ENCODE measurements around the gene CAMTA1. TPM values are rescaled to one million over a fixed set of nuclear protein-coding genes. Genes with fewer than 3 reads are reported as not detected.
A peak's percentile ranks its signal among the peaks of the same experiment; 100 is the strongest.

CAMTA1 gene
- total RNA-seq, 1 donor from 2014 or later = 268 TPM

- peaks cover 13% of the 10 kb centered on the region for H3K4me1 ChIP-seq
Measured at GRCh38 chr1:7493711-7494454, 708.6 kb downstream of the CAMTA1 start.

GRCh38 chr1:7495962-7496361, 710.7 kb downstream of the CAMTA1 start:
- H2AFZ ChIP-seq (replicated peaks) = peak overlapping the region; percentile 57
- Mint-ChIP-seq H3K27me3 (ENCODE audit: insufficient read depth, low read depth) (peaks cover 14% of the 10 kb centered on the region), H3K9me3 (peaks cover 7% of the 10 kb centered on the region), H3K4me3 (no peak overlapping the region), H3K27ac (no peak overlapping the region), H3K36me3 (no peaks in the 10 kb centered on the region), H3K4me1 (peaks cover 42% of the 10 kb centered on the region)
- peak; percentile 34 for DNase-seq (ENCODE audit: low spot score)
- no peaks in the 10 kb centered on the region for H4K20me1 ChIP-seq (ENCODE audit: low read depth)
- no peak overlapping the region for H3K4me2 ChIP-seq
- H3K9me3 ChIP-seq (ENCODE audit: low read depth) = no peaks in the 10 kb centered on the region
- H3K4me1 ChIP-seq = peaks cover 15% of the 10 kb centered on the region
- H3K9ac ChIP-seq = no peak overlapping the region
- no peak overlapping the region for H3K27ac ChIP-seq
- H3K27me3 ChIP-seq = no peaks in the 10 kb centered on the region
- no peak overlapping the region for H3K4me3 ChIP-seq
- no peaks in the 10 kb centered on the region for H3K36me3 ChIP-seq
- H3K79me2 ChIP-seq (ENCODE audit: low read depth) = no peaks in the 10 kb centered on the region
- peaks cover 27% of the 10 kb centered on the region for H3F3A ChIP-seq (ENCODE audit: low read depth)
- no peak for TF ChIP-seq EZH2phosphoT487 (IDR thresholded peaks at IDR 0.05)
- no peak for TF ChIP-seq EZH2 (IDR thresholded peaks at IDR 0.05)
- no peak for TF ChIP-seq CTCF (IDR thresholded peaks at IDR 0.05)

More at GRCh38 chr1:7493711-7494454, 708.6 kb downstream of the CAMTA1 start:
- Histone ChIP-seq H3K9me3 (ENCODE audit: low read depth) (no peaks in the 10 kb centered on the region), H3K9ac (no peak overlapping the region), H3F3A (ENCODE audit: low read depth) (peaks cover 12% of the 10 kb centered on the region), H4K20me1 (ENCODE audit: low read depth) (no peaks in the 10 kb centered on the region), H3K36me3 (no peaks in the 10 kb centered on the region), H3K27ac (no peak overlapping the region), H3K4me3 (no peak overlapping the region), H2AFZ (replicated peaks) (no peak overlapping the region), H3K79me2 (ENCODE audit: low read depth) (no peaks in the 10 kb centered on the region), H3K27me3 (no peaks in the 10 kb centered on the region), H3K4me2 (no peak overlapping the region)
- peaks cover 42% of the 10 kb centered on the region for H3K4me1 Mint-ChIP-seq
- peaks cover 15% of the 10 kb centered on the region for H3K27me3 Mint-ChIP-seq (ENCODE audit: insufficient read depth, low read depth)
- TF ChIP-seq EZH2phosphoT487 (IDR thresholded peaks at IDR 0.05) (no peak), CTCF (IDR thresholded peaks at IDR 0.05) (no peak), EZH2 (IDR thresholded peaks at IDR 0.05) (no peak)
- DNase-seq (ENCODE audit: low spot score) = no peak
- no peaks in the 10 kb centered on the region for H3K36me3 Mint-ChIP-seq
- H3K27ac Mint-ChIP-seq = peak overlapping the region; percentile 48
- peaks cover 7% of the 10 kb centered on the region for H3K9me3 Mint-ChIP-seq
- H3K4me3 Mint-ChIP-seq = peak overlapping the region; percentile 44

GRCh38 chr1:7497107-7497637, 711.9 kb downstream of the CAMTA1 start:
- H3K9ac ChIP-seq = no peak overlapping the region
- no peaks in the 10 kb centered on the region for H3K36me3 ChIP-seq
- Mint-ChIP-seq H3K4me3 (no peak overlapping the region), H3K27me3 (ENCODE audit: insufficient read depth, low read depth) (peaks cover 14% of the 10 kb centered on the region), H3K27ac (no peak overlapping the region), H3K36me3 (no peaks in the 10 kb centered on the region), H3K9me3 (peaks cover 7% of the 10 kb centered on the region), H3K4me1 (peaks cover 34% of the 10 kb centered on the region)
- no peaks in the 10 kb centered on the region for H3K9me3 ChIP-seq (ENCODE audit: low read depth)
- no peaks in the 10 kb centered on the region for H3K79me2 ChIP-seq (ENCODE audit: low read depth)
- no peaks in the 10 kb centered on the region for H4K20me1 ChIP-seq (ENCODE audit: low read depth)
- peaks cover 27% of the 10 kb centered on the region for H3K4me1 ChIP-seq
- H3K4me2 ChIP-seq = no peak overlapping the region
- no peak for DNase-seq (ENCODE audit: low spot score)
- H2AFZ ChIP-seq (replicated peaks) = no peak overlapping the region
- H3K27ac ChIP-seq = no peak overlapping the region
- H3K27me3 ChIP-seq = no peaks in the 10 kb centered on the region
- H3K4me3 ChIP-seq = no peak overlapping the region
- TF ChIP-seq EZH2 (IDR thresholded peaks at IDR 0.05) = no peak
- TF ChIP-seq EZH2phosphoT487 (IDR thresholded peaks at IDR 0.05) = no peak
- TF ChIP-seq CTCF (IDR thresholded peaks at IDR 0.05) = no peak
- peaks cover 27% of the 10 kb centered on the region for H3F3A ChIP-seq (ENCODE audit: low read depth)

Data from neural progenitor cell (in vitro differentiated cells).